GM18867 (cell line): ENCODE results near the gene ARHGAP18.
A peak's percentile ranks its signal among the peaks of the same experiment; 100 is the strongest.

Experiments used
- ATAC-seq: cut with Tn5 transposase; IDR thresholded peaks from one replicate; pipeline ENCODE4 v1.9.1; 2021; ENCODE audit warnings: mild to moderate bottlenecking, moderate library complexity; ENCODE audit not compliant: unreplicated experiment

The ARHGAP18 gene, protein sequence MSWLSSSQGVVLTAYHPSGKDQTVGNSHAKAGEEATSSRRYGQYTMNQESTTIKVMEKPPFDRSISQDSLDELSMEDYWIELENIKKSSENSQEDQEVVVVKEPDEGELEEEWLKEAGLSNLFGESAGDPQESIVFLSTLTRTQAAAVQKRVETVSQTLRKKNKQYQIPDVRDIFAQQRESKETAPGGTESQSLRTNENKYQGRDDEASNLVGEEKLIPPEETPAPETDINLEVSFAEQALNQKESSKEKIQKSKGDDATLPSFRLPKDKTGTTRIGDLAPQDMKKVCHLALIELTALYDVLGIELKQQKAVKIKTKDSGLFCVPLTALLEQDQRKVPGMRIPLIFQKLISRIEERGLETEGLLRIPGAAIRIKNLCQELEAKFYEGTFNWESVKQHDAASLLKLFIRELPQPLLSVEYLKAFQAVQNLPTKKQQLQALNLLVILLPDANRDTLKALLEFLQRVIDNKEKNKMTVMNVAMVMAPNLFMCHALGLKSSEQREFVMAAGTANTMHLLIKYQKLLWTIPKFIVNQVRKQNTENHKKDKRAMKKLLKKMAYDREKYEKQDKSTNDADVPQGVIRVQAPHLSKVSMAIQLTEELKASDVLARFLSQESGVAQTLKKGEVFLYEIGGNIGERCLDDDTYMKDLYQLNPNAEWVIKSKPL

DNA sequence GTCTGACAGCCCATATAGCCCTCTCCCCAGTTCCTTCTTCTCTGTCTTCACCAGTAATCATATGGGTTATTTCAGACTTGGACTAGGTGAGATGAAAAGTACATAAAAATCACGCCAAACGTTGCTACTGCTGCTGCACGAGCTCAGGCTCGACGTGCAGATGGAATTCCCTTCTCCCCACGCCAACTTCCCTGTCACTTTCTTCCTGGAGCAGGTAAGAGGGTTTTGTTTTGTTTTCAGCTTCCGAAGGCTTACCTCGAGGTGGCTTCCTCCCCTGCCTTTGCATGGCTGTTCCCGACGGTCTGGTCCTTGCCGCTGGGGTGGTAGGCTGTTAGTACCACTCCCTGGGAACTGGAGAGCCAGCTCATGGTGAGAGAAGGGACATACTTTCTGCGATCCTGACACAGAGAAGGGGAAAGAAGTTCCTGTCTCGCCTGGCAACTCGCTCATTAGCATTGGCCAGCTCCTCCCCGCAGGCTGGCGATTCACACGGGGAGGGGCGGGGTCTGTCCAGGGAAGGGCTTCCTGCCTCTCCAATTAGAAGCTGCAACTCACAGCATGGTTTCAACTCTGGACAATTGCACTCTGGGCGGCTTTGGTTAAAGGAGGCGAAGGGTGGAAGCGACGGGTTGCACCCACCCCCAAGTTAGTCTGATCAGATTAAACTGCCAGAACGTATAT, at the start of gene ARHGAP18:
TSS of gene ARHGAP18 (minus strand) at position 409 of the 681 bp plus-strand sequence. CDS start at position 368, 41 bp downstream.
- peak; percentile 95 for ATAC-seq

DNA sequence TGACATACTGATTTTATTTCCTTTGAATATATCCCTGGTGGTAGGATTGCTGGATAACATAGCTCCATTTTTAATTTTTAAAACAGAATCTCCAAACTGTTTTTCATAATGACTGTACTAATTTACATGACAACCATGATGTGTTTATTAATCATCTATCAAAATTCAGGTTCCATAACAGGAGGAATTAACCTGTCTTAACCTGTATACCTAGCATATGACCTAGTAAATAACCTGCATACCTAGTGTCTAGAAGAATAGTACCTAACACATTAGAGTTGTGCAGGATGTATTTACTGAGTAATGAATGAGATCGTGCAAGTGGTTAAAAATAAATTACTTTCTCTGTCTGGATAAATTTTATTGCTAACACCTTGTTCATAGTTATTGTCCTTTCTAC, 45.8 kb upstream of the ARHGAP18 start:
- no peak for ATAC-seq

DNA sequence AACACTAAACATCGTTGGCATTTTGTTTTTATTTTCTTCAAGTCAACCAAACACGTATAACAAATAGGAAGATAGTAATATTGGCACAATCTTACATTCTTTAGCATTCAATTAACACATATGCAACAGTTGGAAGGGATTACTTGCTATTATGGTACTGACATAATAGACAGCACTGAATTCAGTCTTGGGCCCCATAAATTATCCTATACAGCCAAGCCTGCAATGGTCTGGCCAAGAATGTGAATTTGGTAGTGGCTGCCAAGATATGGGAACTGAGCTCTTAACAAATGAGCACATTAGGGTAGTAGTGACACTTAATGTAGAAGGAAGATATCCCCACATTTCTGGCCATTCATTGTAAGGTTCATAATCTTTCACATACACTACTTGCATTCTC, 44.8 kb upstream of the ARHGAP18 start:
- ATAC-seq: no peak

DNA sequence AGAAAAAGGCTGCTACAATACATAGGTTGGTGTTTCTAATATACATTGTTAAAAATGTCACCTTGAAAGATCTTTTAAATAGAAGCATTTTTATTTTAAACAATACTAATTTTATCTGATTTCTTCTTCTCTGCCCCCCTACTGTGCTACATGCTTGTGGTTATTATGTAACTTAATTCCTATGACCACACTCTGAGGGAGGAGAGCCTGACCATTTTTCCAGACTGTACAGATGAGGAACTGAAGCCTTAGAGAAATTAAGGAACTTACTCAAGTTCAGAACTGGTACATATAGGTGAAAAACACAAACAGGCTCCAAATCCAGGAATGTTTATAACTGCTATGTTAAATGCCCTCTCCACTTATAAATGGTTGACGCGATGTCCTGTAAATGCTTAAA, 43.4 kb upstream of the ARHGAP18 start:
- no peak for ATAC-seq

DNA sequence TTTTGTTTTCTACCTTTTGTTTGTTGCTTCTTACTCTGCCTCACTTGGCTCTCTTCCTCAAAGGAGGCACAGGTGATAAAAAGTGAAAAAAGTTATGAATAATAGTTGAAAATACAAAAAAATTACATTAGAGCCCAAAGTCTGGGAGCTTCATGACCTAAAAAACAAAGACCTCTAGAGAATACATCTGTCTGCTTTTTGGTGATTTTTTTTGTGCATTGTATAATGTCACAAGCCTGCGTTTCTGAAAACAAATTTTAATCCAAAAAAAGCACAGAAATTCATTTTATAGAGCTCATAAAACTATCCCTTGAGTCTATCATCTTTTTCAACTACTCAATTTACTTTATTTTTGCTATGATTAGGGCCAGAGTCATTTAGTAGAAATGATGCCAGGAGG, 41.4 kb upstream of the ARHGAP18 start:
- ATAC-seq: no peak

DNA sequence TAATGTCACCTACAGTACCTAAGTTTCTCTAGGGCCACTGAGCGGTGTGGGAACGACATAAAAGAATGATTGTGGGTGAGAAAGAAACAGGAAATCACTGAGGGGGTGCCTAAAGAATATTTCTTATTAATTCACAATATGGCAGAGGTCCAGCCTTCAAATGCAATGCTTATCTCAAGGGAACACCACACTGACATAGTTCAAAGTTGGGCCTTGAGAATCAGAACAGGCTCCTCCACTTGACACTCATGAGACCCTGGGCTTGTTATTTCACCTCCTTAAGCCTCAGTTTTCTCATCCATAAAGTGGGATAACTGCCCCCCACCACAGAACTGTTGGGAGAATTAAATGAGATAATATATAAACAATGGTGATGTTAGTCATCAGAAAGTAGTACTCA, 40.4 kb upstream of the ARHGAP18 start:
- no peak for ATAC-seq

DNA sequence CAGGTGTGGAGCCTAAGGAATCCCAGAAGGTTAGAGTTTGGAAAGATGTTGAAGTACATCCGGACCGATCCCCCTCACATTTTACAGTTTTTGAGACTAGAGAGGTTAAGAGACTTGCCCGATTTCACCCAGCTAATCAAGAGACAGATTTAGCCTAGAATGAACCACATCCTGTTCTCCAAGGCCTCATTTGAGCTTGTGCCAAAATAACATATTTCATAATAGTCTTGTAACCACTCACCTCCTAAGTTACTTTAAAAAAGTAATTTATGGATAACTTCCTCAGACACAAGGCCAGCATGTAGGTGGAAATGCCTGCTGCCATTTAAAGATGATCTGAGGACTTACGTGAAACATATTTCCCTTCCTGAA, 39.8 kb upstream of the ARHGAP18 start:
- ATAC-seq: peak; percentile 37

DNA sequence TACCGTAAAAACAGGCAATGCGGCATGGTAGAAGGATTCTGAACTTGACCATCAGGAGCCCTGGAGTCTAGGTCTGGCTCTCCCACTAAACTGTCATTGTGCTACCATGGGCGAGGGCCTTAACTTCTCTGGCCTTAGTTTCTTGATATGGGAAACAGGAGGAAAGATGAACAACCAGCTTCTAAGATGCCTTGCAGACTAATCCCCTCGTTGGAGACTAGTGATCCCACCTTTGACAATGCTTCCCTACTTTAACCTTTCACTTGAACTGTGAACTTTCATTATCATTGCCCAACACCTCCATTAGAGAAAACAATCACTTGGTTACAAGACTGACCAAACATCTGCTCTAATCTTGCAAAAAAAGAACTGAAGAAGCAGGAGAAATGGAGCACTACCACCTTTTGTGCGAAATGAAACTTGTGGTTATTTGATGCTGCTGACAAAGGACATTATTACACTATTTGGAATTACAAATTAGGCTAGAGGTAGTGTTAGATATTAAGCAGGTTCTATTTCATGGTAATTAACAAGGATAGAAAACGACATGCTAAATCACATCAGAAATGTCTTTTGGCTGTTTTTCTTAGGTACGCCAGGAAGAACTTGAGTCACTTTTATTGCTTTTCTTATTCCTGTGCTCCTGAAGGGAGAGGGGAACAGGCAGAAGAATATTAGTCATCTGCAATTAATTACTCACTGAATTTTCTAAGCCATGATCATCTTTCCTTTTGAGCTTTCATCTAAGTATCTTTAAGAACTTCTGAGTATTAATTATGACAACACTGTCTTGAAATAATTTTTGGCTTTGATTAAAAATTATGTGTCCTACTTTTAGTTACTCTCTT, 39.1 kb upstream of the ARHGAP18 start:
- no peak for ATAC-seq

DNA sequence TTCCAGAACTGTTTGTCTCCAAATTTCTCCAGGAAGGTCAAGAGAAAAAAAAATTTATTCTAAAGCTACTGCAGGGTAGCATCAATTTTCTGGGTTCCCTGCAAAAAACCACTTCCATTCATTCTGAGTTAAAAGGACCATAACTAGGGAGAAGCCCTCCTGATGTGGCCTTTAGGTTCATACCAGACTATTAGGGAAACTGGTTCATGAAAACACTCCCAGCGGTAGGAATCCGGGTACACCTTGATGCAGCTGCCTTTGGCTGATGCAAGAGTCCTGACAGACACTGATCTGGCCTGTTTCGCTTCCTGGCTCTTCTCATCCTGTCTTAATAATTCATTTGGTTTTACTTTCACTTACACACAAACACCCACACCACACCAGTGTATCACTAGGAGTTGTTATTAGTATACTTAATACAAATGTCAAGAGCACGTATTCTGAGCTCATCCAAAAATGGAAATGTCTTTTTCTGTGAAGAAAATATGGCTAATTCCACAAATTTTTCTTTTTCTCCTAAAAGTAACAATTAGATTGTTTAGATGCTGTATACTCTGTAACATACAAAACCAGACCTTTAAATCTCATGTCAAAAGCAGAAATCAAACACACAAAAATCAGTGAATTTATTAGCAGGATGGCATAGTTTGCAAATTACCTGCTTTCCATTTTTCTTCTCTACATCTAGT, 38.4 kb upstream of the ARHGAP18 start:
- peak; percentile 88 for ATAC-seq

DNA sequence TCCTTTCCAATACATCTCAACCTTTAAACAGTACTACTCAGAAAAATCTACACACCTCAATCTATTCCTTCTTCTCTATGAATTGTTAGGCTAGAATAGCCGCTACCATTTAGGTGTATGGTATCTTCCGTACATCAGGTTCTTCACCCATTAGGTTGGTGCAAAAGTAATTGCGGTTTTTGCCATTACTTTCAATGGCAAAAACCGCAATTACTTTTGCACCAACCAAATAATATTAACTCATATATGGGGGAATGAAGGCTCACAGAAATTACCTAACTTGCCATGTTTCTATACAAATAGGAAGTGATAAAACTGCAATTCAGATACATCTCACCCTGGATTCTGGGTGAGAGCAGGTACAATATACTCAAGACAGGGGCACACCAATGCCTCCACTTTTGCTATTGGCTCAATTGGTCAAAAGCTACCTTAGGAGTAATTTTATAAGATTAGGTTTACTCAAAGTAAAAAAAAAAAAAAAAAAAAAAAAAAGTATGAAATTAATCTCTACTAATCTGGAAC, 37.7 kb upstream of the ARHGAP18 start:
- no peak for ATAC-seq

DNA sequence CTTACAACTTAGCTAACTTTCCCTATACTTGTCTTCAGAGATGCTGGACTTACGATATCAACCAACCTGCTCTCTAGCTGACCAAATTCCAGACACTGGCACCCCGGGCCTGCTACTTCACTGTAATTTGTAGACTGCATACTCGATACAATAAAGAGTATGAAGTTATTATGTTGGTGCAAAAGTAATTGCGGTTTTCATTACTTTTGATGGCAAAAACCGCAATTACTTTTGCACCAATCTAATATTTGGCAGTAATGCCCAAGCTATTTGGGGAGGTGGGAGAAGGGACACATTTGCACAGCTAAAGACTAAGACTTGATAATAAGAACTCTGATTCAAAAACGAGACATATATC, 34.9 kb upstream of the ARHGAP18 start:
- ATAC-seq: no peak

DNA sequence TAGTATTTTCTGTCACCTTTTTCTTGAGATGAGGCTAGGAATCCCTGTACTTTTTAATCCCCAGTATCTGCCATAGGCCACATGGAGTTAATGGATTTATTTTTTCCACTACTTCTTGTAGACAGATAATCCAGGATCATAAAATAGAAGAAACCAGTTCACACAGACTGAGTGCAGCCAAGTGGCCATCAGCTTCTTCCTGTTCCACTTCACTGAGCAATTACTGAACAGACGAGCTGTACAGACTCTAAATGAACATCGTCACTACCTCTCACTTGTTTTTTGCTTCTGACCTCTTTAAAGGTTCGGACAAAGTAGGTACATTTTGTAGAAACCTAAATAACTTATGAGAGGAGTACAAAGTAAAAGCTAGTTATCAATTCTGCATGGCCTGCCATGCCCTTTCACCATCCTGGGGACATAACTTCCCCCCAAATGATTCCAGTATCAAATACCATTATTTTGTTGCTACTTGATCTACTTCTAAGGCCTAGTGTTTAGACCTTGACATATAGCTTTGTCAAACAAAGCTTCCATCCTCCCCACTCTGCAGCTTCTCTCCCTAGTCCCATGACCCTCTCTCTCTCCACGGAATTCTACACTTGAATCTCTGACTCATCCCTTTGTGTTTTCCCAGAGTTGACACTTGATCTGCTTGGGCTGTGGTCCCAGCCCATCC, 34.4 kb upstream of the ARHGAP18 start:
- ATAC-seq: peak; percentile 41

DNA sequence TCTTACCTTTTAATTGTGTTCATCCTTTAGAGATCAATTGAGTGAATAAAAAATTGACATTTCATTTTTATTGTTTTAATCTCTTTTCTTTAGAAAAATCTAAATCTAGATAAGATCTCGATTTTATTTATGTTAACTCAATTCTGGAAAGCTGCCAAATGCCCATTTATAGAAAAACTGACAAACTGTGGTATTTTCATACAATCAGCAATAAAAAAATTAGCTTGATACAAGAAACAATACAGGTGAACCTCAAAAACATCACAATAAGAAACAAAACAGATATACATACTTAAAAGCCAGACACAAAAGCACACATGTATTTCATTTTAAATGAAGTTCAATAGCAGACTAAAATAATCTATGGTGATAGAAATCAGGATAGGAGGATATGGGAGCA, 30.0 kb upstream of the ARHGAP18 start:
- ATAC-seq: no peak

DNA sequence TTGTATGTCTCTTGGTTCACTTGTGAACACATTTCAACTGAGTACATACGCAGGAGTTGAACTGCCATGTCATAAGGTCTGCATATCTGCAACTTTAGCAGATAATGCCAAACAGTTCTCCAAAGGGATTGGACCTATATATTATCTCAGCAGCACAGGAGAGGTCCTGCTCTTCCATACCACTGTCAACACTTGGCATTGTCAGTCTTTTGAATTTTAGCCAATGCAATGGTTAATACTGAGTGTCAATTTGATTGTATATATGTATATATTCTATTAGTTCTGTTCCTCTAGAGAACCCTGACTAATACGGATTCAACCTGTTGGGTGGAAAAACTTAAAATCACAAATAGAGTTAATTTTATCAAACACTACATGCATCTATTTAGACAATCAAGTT, 26.1 kb upstream of the ARHGAP18 start:
- no peak for ATAC-seq

DNA sequence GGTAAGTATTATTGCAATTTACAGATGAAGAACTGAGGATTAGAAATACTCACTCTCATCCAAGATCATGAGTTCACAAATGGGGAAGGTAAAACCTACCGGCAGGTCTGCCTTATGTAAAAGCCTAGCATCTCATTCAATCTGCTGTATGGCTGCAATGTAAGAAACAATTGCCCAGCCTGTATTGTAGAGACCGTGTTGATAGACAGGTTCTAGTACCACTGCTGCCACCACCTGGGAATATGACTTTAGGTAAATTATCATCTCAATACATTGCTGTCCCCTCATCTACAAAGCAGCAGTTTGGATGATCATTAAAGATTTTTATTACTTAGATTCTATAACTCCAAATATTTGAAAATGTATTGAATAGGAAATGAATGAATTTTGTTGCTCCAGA, 23.3 kb upstream of the ARHGAP18 start:
- ATAC-seq: peak; percentile 43

DNA sequence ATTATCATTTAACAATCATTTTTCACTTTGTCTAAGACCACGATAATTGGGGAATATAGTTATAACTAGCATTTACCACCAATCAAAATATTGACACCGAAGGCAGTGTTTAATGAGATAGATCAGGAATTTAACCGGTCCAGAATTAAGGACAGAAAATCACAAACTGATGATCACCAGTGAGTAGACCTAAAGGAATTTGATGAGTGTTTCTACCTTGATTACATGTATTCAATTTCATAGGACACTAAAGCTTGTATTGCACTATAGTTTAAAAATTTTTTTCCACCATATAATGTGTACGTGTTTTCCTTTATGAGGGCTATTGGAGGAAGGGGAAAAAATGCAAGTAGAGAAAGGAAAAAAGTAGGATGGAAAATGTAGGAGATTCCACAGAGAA, 22.6 kb upstream of the ARHGAP18 start:
- no peak for ATAC-seq

DNA sequence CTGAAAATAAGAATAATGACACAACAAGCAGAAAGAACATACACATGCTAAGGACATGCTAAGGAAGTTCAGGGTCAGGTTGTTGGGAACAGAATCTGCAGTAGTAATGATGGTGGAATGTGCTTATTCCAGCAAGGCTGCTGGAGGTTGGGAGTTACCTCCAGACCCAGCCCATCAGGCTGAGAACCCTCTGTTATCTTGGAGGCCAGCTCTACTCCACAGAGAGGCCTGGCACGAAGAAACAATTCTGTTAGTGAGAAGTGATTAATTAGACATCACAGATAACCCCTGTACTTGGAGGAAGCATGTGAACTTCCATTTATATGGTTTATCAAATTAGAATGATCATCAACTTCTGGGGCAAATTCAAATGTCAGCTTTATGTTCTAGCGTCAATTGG, 22.1 kb upstream of the ARHGAP18 start:
- no peak for ATAC-seq

DNA sequence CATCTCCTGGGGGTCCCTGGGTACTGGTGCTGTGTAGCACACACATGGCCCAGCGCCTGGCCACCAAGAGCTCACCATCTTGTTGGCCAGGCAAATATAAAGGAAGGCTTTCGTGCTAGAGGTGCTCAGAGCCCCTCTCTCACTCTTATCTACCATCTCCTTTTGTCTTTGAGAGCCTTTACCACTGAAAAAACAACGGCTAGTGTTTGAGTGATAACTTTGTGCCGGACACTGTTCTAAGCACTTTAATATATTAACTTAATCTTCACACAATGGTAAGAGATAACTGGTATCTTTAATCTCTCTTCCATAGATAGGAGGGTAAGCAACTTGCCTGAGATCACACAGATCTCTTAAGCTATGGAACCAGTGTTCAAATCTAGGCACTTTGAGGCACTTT, 21.5 kb upstream of the ARHGAP18 start:
- no peak for ATAC-seq

DNA sequence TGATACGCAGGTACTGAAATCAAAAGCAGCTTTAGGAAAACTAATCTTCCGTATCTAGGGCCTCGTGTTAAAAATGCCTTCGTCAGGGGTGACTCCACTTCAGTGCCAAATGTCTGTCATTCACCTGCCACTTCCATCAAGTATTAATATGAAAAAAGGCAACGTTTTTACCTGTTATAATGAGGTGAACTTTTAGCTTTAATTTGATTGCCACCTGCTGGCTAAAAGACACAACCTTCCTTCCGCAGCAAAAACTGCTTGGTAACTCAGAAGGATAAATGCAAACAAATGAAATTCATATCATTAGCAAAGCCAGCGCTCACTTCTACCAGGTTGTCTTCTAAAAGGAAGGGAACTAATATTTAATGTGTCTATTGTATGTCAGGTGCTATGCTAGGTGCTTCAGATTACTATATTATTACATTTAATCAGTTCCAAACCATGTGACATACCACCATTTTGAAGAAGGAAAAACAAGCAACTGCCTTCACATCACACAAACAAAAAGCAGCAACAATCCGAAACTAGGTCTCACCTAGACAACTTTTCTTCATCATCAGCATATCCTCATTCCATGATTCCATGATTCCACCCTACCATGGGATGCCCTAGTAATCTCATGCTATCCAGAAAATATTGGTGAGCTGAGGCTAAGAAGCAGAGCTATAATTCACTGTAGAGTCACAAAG, 20.6 kb upstream of the ARHGAP18 start:
- peak; percentile 61 for ATAC-seq
